Inflammatory macrophage treated with lipopolysaccharide for 4 hours (primary cell): ENCODE results near the gene THOP1.
A peak's percentile ranks its signal among the peaks of the same experiment; 100 is the strongest.

Experiments used
- DNase-seq: peaks from one replicate; pipeline ENCODE4 v3.0.0-alpha.2; 2020

Gene THOP1

GRCh38 chr19:2785244-2785997 is at the start of gene THOP1:
Gene THOP1, plus strand, starts transcription at chr19:2785503. Its CDS starts 160 bp downstream, at chr19:2785663.
- DNase-seq, result peak; percentile 100

GRCh38 chr19:2736550-2737190 is 48.6 kb upstream of the THOP1 start:
- no peak for DNase-seq

GRCh38 chr19:2739602-2740313 is 45.5 kb upstream of the THOP1 start, which contains the start of gene SLC39A3:
Gene SLC39A3, minus strand, starts transcription at chr19:2740017. Its CDS starts 2,760 bp downstream, at chr19:2737257.
- DNase-seq, result peak; percentile 99

GRCh38 chr19:2740314-2740656 is 45.0 kb upstream of the THOP1 start:
- DNase-seq, result no peak

GRCh38 chr19:2743099-2743498 is 42.2 kb upstream of the THOP1 start:
- no peak for DNase-seq

- DNase-seq, result no peak
Measured at GRCh38 chr19:2744113-2744512, 41.2 kb upstream of the THOP1 start.

GRCh38 chr19:2747349-2747748 is 38.0 kb upstream of the THOP1 start:
- no peak for DNase-seq

- peak; percentile 44 for DNase-seq
Measured at GRCh38 chr19:2750808-2751437, 34.4 kb upstream of the THOP1 start.

- no peak for DNase-seq
Measured at GRCh38 chr19:2751438-2751830, 33.9 kb upstream of the THOP1 start.

GRCh38 chr19:2754659-2755447 is 30.4 kb upstream of the THOP1 start:
- no peak for DNase-seq

GRCh38 chr19:2755448-2755705 is 29.9 kb upstream of the THOP1 start:
- DNase-seq, result no peak

GRCh38 chr19:2755811-2756210 is 29.5 kb upstream of the THOP1 start:
- no peak for DNase-seq

- DNase-seq, result no peak
Measured at GRCh38 chr19:2756477-2756876, 28.8 kb upstream of the THOP1 start.

- DNase-seq, result no peak
Measured at GRCh38 chr19:2756921-2757881, 28.1 kb upstream of the THOP1 start.

- no peak for DNase-seq
Measured at GRCh38 chr19:2758601-2759313, 26.5 kb upstream of the THOP1 start.

- DNase-seq, result no peak
Measured at GRCh38 chr19:2759362-2759761, 25.9 kb upstream of the THOP1 start.

- DNase-seq, result no peak
Measured at GRCh38 chr19:2759965-2760364, 25.3 kb upstream of the THOP1 start.

- no peak for DNase-seq
Measured at GRCh38 chr19:2761309-2761677, 24.0 kb upstream of the THOP1 start.

GRCh38 chr19:2761876-2762782 is 23.2 kb upstream of the THOP1 start:
- no peak for DNase-seq
